Measurements from ENCODE around the gene SLC11A2. TPM values are rescaled to one million over a fixed set of nuclear protein-coding genes. Genes with fewer than 3 reads are reported as not detected.
A peak's percentile ranks its signal among the peaks of the same experiment; 100 is the strongest.
"Not testable (repeated sequence)": the region's sequence is repeated elsewhere in the genome, so short reads cannot be mapped to it uniquely, and the experiment has no call there.

The SLC11A2 gene
- total RNA-seq, 2 experiments from 2014 or later: 40.9 to 44.0 TPM

- Mint-ChIP-seq H3K27ac (no peak overlapping the region), H3K36me3 (peaks cover 19% of the 10 kb centered on the region), H3K4me3 (no peak overlapping the region), H3K27me3 (no peaks in the 10 kb centered on the region), H3K4me1 (peaks cover 5% of the 10 kb centered on the region), H3K9me3 (peaks cover under 1% of the 10 kb centered on the region)
- DNase-seq (no peak), ATAC-seq (ENCODE audit: low read depth) (no peak)
- POLR2A ChIA-PET: no interaction called here
Measured at GRCh38 chr12:50981319-50982239, 44.6 kb downstream of the SLC11A2 start.

GRCh38 chr12:50980545-50980944, 45.6 kb downstream of the SLC11A2 start:
- ATAC-seq (ENCODE audit: low read depth) (no peak), DNase-seq (no peak)
- H3K4me1 Mint-ChIP-seq: peaks cover 4% of the 10 kb centered on the region
- H3K9me3 Mint-ChIP-seq: peaks cover 3% of the 10 kb centered on the region
- POLR2A ChIA-PET: no interaction called here
- H3K36me3 Mint-ChIP-seq: peaks cover 25% of the 10 kb centered on the region
- no peaks in the 10 kb centered on the region for H3K27me3 Mint-ChIP-seq
- H3K27ac Mint-ChIP-seq: no peak overlapping the region
- no peak overlapping the region for H3K4me3 Mint-ChIP-seq

- Mint-ChIP-seq H3K27me3 (no peaks in the 10 kb centered on the region), H3K36me3 (peaks cover 33% of the 10 kb centered on the region), H3K9me3 (peaks cover 3% of the 10 kb centered on the region), H3K4me1 (peaks cover 4% of the 10 kb centered on the region), H3K27ac (no peak overlapping the region), H3K4me3 (no peak overlapping the region)
- DNase-seq (no peak), ATAC-seq (ENCODE audit: low read depth) (no peak)
- POLR2A ChIA-PET: no interaction called here
Measured at GRCh38 chr12:50979369-50980052, 46.7 kb downstream of the SLC11A2 start.

- DNase-seq: no peak
- no peak for ATAC-seq (ENCODE audit: low read depth)
- Mint-ChIP-seq H3K36me3 (peaks cover 47% of the 10 kb centered on the region), H3K27ac (no peak overlapping the region), H3K4me3 (no peak overlapping the region), H3K9me3 (peaks cover 3% of the 10 kb centered on the region), H3K4me1 (no peaks in the 10 kb centered on the region), H3K27me3 (no peaks in the 10 kb centered on the region)
- POLR2A ChIA-PET: no interaction called here
Measured at GRCh38 chr12:50971946-50972345, 54.2 kb downstream of the SLC11A2 start.

GRCh38 chr12:50964432-50964831, 61.8 kb downstream of the SLC11A2 start:
- Mint-ChIP-seq H3K9me3 (no peaks in the 10 kb centered on the region), H3K36me3 (peaks cover 13% of the 10 kb centered on the region), H3K27me3 (no peaks in the 10 kb centered on the region), H3K27ac (no peak overlapping the region), H3K4me1 (peaks cover 6% of the 10 kb centered on the region), H3K4me3 (no peak overlapping the region)
- DNase-seq (no peak), ATAC-seq (ENCODE audit: low read depth) (no peak)
- POLR2A ChIA-PET: no interaction called here

GRCh38 chr12:50961708-50962107, 64.5 kb downstream of the SLC11A2 start:
- DNase-seq (no peak), ATAC-seq (ENCODE audit: low read depth) (no peak)
- no peaks in the 10 kb centered on the region for H3K9me3 Mint-ChIP-seq
- H3K27me3 Mint-ChIP-seq: no peaks in the 10 kb centered on the region
- peaks cover 5% of the 10 kb centered on the region for H3K36me3 Mint-ChIP-seq
- no peak overlapping the region for H3K27ac Mint-ChIP-seq
- POLR2A ChIA-PET: no interaction called here
- peaks cover 6% of the 10 kb centered on the region for H3K4me1 Mint-ChIP-seq
- H3K4me3 Mint-ChIP-seq: no peak overlapping the region

GRCh38 chr12:50960130-50960529, 66.1 kb downstream of the SLC11A2 start:
- Mint-ChIP-seq H3K27ac (no peak overlapping the region), H3K4me3 (no peak overlapping the region), H3K27me3 (no peaks in the 10 kb centered on the region), H3K9me3 (no peaks in the 10 kb centered on the region), H3K36me3 (no peaks in the 10 kb centered on the region), H3K4me1 (peaks cover 6% of the 10 kb centered on the region)
- POLR2A ChIA-PET: no interaction called here
- DNase-seq: no peak
- peak; percentile 56 for ATAC-seq (ENCODE audit: low read depth)

- no peak for DNase-seq
- Mint-ChIP-seq H3K4me3 (no peak overlapping the region), H3K27ac (no peak overlapping the region), H3K9me3 (no peaks in the 10 kb centered on the region), H3K36me3 (no peaks in the 10 kb centered on the region), H3K4me1 (peaks cover 6% of the 10 kb centered on the region), H3K27me3 (no peaks in the 10 kb centered on the region)
- ATAC-seq (ENCODE audit: low read depth): no peak
- POLR2A ChIA-PET: no interaction called here
Measured at GRCh38 chr12:50955697-50956096, 70.5 kb downstream of the SLC11A2 start.

GRCh38 chr12:50955288-50955687, 70.9 kb downstream of the SLC11A2 start:
- H3K36me3 Mint-ChIP-seq: no peaks in the 10 kb centered on the region
- ATAC-seq (ENCODE audit: low read depth) (no peak), DNase-seq (no peak)
- POLR2A ChIA-PET: no interaction called here
- H3K27me3 Mint-ChIP-seq: no peaks in the 10 kb centered on the region
- no peaks in the 10 kb centered on the region for H3K9me3 Mint-ChIP-seq
- no peak overlapping the region for H3K4me3 Mint-ChIP-seq
- no peak overlapping the region for H3K27ac Mint-ChIP-seq
- H3K4me1 Mint-ChIP-seq: peaks cover 5% of the 10 kb centered on the region

- H3K9me3 Mint-ChIP-seq; POLR2A ChIA-PET; H3K36me3 Mint-ChIP-seq; DNase-seq; H3K27me3 Mint-ChIP-seq; H3K27ac Mint-ChIP-seq; H3K4me3 Mint-ChIP-seq; ATAC-seq (ENCODE audit: low read depth); H3K4me1 Mint-ChIP-seq: not testable (repeated sequence)
Measured at GRCh38 chr12:50954789-50955188, 71.4 kb downstream of the SLC11A2 start.

GRCh38 chr12:50953047-50953446, 73.1 kb downstream of the SLC11A2 start:
- H3K27me3 Mint-ChIP-seq: no peaks in the 10 kb centered on the region
- no peak overlapping the region for H3K4me3 Mint-ChIP-seq
- no peak for DNase-seq
- ATAC-seq (ENCODE audit: low read depth): no peak
- no peaks in the 10 kb centered on the region for H3K4me1 Mint-ChIP-seq
- no peak overlapping the region for H3K27ac Mint-ChIP-seq
- no peaks in the 10 kb centered on the region for H3K9me3 Mint-ChIP-seq
- no peaks in the 10 kb centered on the region for H3K36me3 Mint-ChIP-seq
- POLR2A ChIA-PET: no interaction called here

GRCh38 chr12:50952510-50952909, 73.7 kb downstream of the SLC11A2 start, which contains the start of gene HIGD1C:
Gene HIGD1C (plus strand): TSS chr12:50952544. CDS start chr12:50953999, 1,455 bp downstream.
- ATAC-seq (ENCODE audit: low read depth) (no peak), DNase-seq (no peak)
- Mint-ChIP-seq H3K36me3 (no peaks in the 10 kb centered on the region), H3K27me3 (no peaks in the 10 kb centered on the region), H3K27ac (no peak within 1 kb of the TSS), H3K4me1 (no peaks in the 10 kb centered on the region), H3K4me3 (no peak within 1 kb of the TSS), H3K9me3 (no peaks in the 10 kb centered on the region)
- POLR2A ChIA-PET: no interaction called here

GRCh38 chr12:50951112-50951511, 75.1 kb downstream of the SLC11A2 start:
- H3K9me3 Mint-ChIP-seq: no peaks in the 10 kb centered on the region
- no peak overlapping the region for H3K27ac Mint-ChIP-seq
- H3K4me1 Mint-ChIP-seq: no peaks in the 10 kb centered on the region
- H3K4me3 Mint-ChIP-seq: no peak overlapping the region
- no peak for ATAC-seq (ENCODE audit: low read depth)
- no peak for DNase-seq
- no peaks in the 10 kb centered on the region for H3K27me3 Mint-ChIP-seq
- POLR2A ChIA-PET: no interaction called here
- H3K36me3 Mint-ChIP-seq: no peaks in the 10 kb centered on the region

GRCh38 chr12:50949801-50950302, 76.3 kb downstream of the SLC11A2 start:
- Mint-ChIP-seq H3K27me3 (no peaks in the 10 kb centered on the region), H3K4me1 (no peaks in the 10 kb centered on the region)

More at GRCh38 chr12:50949801-50950302, 76.3 kb downstream of the SLC11A2 start:
- H3K9me3 Mint-ChIP-seq: no peaks in the 10 kb centered on the region
- no peaks in the 10 kb centered on the region for H3K36me3 Mint-ChIP-seq
- POLR2A ChIA-PET: no interaction called here
- peak overlapping the region; percentile 21 for H3K27ac Mint-ChIP-seq
- DNase-seq: no peak
- no peak for ATAC-seq (ENCODE audit: low read depth)
- no peak overlapping the region for H3K4me3 Mint-ChIP-seq
